Activated CD4-positive, alpha-beta T cell treated with anti-CD3 and anti-CD28 coated beads, Interleukin-2, amount 10 ng/mL, durations not matched to agents 7 days and 5 days (primary cell): ENCODE data around the gene UROC1. TPM values are rescaled to one million over a fixed set of nuclear protein-coding genes. Genes with fewer than 3 reads are reported as not detected.

Experiments used
- CTCF ChIA-PET: fragments of 350-600 bp; sonication (Branson Sonifier 250); formaldehyde crosslinking; loops from one replicate; lab custom pipeline; 2021; ENCODE audit warnings: antibody characterized with exemption; lab: Charles Lee
- POLR2A ChIA-PET: fragments of 350-600 bp; sonication (Branson Sonifier 250); formaldehyde crosslinking; loops from one replicate; lab custom pipeline; 2021; ENCODE audit warnings: antibody characterized with exemption; lab: Charles Lee
- DNase-seq: peaks from one replicate; pipeline ENCODE4 v3.0.0-alpha.2; 2020
- H3K27ac Mint-ChIP-seq: one replicate; pipeline ENCODE4 v1.8.0; 2021; ENCODE audit warnings: mild to moderate bottlenecking, moderate library complexity, mixed read lengths
- H3K27me3 Mint-ChIP-seq: one replicate; pipeline ENCODE4 v1.8.0; 2021; ENCODE audit warnings: mixed read lengths
- H3K36me3 Mint-ChIP-seq: one replicate; pipeline ENCODE4 v1.8.0; 2021; ENCODE audit warnings: low read depth, mixed read lengths
- H3K4me1 Mint-ChIP-seq: one replicate; pipeline ENCODE4 v1.8.0; 2021; ENCODE audit warnings: mixed read lengths
- H3K4me3 Mint-ChIP-seq: one replicate; pipeline ENCODE4 v1.8.0; 2021; ENCODE audit warnings: mild to moderate bottlenecking, moderate library complexity, mixed read lengths
- H3K9me3 Mint-ChIP-seq: one replicate; pipeline ENCODE4 v1.8.0; 2021; ENCODE audit warnings: mixed read lengths
- total RNA-seq, 2 experiments: library from RNA; stranded (reverse); gene quantifications; one replicate each; pipeline ENCODE4 v1.2.3, GENCODE V29; 2021

The UROC1 gene
- total RNA-seq, 2 experiments from 2014 or later: not detected

DNA sequence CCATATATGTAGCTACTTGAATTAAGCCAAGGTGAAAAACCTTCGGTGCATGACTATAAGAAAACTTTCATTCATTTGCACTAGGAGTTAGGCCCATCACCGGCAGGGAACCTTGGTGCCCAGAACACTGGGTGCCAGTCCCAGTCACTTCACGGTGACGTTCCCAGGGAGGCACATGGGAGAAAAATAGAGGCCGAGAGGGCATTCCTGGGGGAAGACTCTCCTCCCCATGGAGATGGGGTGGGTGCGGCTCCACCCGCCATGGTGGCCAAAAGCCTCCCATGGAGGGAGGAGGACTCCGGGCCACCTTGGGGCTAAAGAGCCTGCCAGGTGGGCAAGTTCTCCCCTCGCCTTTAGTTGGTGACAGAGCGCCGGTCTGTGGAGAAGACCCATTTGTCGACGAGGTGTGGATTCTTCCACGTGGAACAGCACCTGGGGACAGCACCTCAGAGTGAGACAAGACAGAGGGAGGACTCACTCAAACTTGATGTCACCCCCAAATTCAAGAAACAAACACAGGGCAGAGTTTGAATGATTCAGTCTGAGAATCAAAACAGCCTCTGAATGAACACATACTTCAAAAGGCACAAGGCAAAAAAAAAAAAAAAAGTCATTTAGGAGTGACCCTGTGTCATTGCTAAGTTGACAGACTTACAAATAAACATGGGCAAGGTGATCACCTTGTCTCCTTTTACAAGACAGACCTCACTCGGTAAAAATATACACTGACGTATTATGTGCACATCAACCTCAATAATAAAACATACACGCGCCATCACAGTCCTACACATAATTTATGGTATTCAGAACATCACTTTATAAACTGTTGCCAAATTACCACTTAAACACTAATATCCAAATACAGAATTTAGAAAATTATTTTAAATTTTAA lies 80.5 kb downstream of the UROC1 start:
- POLR2A ChIA-PET: no interaction called here
- no peak overlapping the region for H3K27ac Mint-ChIP-seq
- H3K36me3 Mint-ChIP-seq: peaks cover 1% of the 10 kb centered on the region
- H3K27me3 Mint-ChIP-seq: no peaks in the 10 kb centered on the region
- H3K4me1 Mint-ChIP-seq: no peaks in the 10 kb centered on the region
- no peak for DNase-seq
- H3K9me3 Mint-ChIP-seq: no peaks in the 10 kb centered on the region
- no peak overlapping the region for H3K4me3 Mint-ChIP-seq
- CTCF ChIA-PET: no interaction called here

DNA sequence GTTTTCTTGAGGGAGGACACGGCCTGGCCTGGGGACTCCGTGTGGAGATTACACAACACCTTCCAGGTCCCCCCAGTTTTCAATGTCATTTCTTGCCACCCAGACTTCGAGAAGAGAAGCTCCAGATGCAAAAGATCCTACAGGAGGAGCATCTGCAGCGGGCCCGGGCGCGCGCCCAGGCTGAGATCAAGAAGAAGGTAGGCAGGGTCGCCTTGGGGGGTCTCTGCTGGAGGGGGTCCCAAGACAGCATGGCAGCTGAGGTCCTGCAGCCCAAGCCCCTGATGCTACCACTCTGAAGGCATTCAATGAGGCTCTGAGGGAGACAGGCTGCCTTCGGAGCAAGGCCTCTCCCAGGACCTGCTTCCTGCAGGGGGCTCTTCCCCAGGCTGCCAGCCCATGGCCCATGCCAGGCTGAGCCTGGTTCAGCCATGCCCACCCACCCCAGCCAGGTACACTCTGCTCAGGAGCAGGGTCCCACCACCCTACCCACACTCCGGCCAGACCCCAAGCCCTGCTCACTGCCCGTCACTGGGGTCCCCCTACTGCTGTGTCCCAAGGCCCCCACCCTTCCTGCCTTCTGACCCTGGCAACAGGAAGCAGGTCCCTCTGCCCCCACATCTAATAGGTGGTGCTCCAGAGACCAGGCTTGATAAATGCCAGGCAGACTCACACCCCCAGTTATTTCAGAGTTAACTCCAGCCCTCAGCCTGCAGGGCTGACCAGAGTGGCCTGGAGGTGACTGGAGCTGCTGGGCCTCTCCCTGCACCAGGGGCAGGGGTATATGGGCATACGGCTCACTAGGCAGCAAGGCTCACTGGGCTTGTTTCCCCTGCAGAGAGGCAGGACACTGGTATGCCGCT lies 81.9 kb downstream of the UROC1 start:
- Mint-ChIP-seq H3K4me1 (no peaks in the 10 kb centered on the region), H3K27ac (no peak overlapping the region)
- POLR2A ChIA-PET: no interaction called here

DNA sequence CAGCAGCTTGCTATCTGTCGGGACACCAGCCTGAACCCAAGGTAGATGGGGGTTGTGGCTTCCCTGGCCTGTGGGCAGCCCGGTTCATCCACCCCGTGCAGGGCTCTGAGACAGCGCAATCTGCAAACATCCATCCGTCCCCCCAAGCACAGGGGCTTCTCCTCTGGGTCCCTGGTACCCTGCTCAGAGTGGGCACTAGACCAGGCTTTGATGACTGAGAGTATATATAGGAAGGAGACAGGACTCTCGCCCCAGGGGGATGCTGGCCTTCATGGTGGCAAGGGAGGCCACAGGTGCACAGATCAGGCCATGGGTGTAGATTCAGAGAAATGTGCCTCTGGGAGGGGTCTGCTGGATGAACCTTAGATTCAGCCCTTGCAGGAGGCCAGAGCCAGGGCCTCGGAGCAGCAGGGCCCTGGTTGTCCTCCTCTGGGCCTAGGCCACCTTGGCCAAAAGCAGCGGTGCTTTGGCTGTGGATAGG lies 82.6 kb downstream of the UROC1 start:
- H3K9me3 Mint-ChIP-seq: no peaks in the 10 kb centered on the region
- H3K4me3 Mint-ChIP-seq: no peak overlapping the region
- H3K4me1 Mint-ChIP-seq: no peaks in the 10 kb centered on the region
- POLR2A ChIA-PET: no interaction called here
- peaks cover 1% of the 10 kb centered on the region for H3K36me3 Mint-ChIP-seq
- DNase-seq: no peak
- no peak overlapping the region for H3K27ac Mint-ChIP-seq
- CTCF ChIA-PET: no interaction called here
- H3K27me3 Mint-ChIP-seq: no peaks in the 10 kb centered on the region

More for the DNA sequence above, 81.9 kb downstream of the UROC1 start:
- Mint-ChIP-seq H3K4me3 (no peak overlapping the region), H3K36me3 (peaks cover 1% of the 10 kb centered on the region), H3K9me3 (no peaks in the 10 kb centered on the region), H3K27me3 (no peaks in the 10 kb centered on the region)
- CTCF ChIA-PET: no interaction called here
- DNase-seq: no peak

DNA sequence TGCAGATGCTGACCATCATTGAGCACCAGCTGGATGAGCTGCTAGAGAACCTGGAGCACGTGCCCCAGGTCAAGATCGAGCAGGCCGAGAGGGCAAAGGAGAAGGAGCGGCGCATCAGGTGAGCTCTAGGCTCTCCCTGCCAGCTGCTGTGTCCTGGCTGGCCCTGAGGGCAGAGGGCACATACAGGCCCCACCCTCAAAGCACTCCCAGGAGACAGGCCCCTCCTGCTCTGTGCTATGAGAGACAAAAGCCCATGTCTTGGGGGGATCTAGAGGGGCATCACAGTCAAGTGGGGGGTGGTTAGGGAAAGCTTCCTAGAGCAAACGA lies 83.3 kb downstream of the UROC1 start:
- Mint-ChIP-seq H3K4me3 (no peak overlapping the region), H3K36me3 (peaks cover 1% of the 10 kb centered on the region), H3K9me3 (no peaks in the 10 kb centered on the region), H3K4me1 (no peaks in the 10 kb centered on the region), H3K27me3 (no peaks in the 10 kb centered on the region), H3K27ac (no peak overlapping the region)
- ChIA-PET CTCF (no interaction called here), POLR2A (no interaction called here)
- no peak for DNase-seq

DNA sequence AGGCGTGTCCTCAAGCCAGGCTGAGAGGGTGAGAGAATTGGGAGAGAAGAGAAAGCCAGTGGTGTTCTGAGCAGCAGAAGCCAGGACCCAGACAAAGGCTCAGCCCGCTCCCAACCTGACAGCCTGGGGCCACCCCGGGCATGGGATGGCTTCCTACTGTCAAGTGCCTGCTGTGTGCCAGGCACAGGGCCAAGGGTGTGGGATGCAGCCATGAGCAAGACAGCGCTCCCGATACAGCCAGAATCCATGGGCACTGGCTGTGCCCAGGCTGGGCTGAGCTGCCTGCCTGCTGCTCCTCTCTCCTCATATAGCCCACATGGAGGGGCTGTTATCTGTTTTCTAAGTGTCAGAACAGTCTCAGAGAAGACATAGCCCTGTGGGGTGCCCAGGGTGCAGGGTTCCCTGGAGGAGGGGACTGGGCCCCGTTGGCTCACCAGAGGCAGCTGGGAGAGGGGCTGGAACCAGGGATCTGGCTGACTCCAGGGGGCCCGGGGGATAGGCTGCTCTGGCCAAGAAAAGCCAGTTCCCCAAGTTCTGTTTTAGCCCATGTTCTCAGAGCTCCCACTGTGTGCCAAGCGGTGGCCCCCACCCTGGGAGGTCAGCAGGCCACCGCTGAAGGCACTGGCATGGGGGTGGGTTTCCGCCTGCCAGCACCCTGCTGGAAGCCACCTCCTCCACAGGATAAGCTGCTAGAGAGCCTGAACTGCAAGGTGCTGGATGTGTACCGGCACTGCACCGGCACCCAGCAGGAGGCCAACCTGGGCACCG lies 83.9 kb downstream of the UROC1 start:
- DNase-seq: no peak
- ChIA-PET CTCF (no interaction called here), POLR2A (no interaction called here)
- Mint-ChIP-seq H3K27me3 (no peaks in the 10 kb centered on the region), H3K4me3 (no peak overlapping the region), H3K9me3 (no peaks in the 10 kb centered on the region), H3K27ac (no peak overlapping the region), H3K4me1 (no peaks in the 10 kb centered on the region), H3K36me3 (peaks cover 1% of the 10 kb centered on the region)

DNA sequence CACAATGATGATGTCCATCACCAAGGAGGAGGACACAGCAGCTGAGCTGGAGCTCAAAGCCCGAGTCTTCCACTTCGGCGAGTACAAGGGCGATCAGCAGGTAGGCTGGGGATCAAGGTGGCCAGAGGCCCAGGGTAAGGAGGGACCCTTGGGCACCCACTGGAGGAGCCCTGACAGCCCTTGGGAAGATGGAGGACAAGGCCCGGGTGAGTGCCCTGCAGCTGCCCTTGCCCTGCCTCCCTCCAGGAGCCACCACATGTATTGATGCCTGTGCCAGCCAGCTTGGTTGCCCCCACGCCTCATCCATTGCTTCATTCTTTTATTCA lies 84.5 kb downstream of the UROC1 start:
- H3K27me3 Mint-ChIP-seq: no peaks in the 10 kb centered on the region
- CTCF ChIA-PET: no interaction called here
- DNase-seq: no peak
- no peak overlapping the region for H3K4me3 Mint-ChIP-seq
- H3K36me3 Mint-ChIP-seq: peaks cover 1% of the 10 kb centered on the region
- POLR2A ChIA-PET: no interaction called here
- no peak overlapping the region for H3K27ac Mint-ChIP-seq
- no peaks in the 10 kb centered on the region for H3K9me3 Mint-ChIP-seq
- no peaks in the 10 kb centered on the region for H3K4me1 Mint-ChIP-seq

DNA sequence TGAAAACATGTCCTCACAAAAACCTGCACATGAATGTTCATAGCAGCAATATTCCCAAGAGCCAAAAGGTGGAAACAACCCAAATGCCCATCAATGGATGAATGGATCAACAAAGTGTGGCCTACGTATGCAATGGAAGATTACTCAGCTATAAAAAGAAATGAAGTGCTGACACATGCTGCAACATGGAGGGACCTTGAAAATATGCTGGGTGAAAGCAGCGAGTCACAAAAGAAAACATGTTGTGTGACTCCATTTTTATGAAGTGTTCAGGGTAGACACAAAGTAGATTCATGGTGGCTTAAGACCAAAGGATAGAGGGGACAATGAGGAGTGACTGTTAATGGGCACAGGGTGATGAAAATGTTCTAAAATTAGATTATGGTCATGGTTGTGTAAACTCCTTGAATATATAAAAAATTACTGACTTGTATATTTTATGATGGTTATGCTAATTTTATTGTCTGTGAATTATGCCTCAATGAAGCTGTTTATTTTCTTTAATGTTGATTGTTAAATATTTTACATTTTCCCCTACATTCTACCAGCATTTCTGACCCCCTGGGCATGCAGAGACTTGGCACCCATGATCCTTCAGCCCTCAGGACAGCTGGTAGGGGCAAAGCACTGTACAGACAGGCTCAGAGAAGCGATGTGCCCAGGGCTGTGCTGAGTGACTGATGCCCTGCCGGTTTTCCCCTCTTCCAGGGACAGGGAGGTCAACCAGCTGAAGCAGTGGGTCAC lies 85.0 kb downstream of the UROC1 start:
- H3K36me3 Mint-ChIP-seq: peaks cover 1% of the 10 kb centered on the region
- POLR2A ChIA-PET: no interaction called here
- H3K9me3 Mint-ChIP-seq: peaks cover 2% of the 10 kb centered on the region
- no peak for DNase-seq
- no peaks in the 10 kb centered on the region for H3K27me3 Mint-ChIP-seq
- CTCF ChIA-PET: no interaction called here
- H3K4me3 Mint-ChIP-seq: no peak overlapping the region
- no peak overlapping the region for H3K27ac Mint-ChIP-seq
- H3K4me1 Mint-ChIP-seq: no peaks in the 10 kb centered on the region

Other genes with a start within 250 kb of the UROC1 start
- not detected for gene KLF15, start 160.4 kb downstream of the UROC1 start, total RNA-seq
- gene CFAP100, start 122.9 kb downstream of the UROC1 start, total RNA-seq: not detected
- gene ZXDC, start 41.9 kb downstream of the UROC1 start, total RNA-seq: 10 to 100 TPM; 27.8 to 28.2 TPM
- gene CHST13, start 6.4 kb upstream of the UROC1 start, total RNA-seq: not detected
- not detected for gene C3orf22, start 41.2 kb upstream of the UROC1 start, total RNA-seq
- gene TXNRD3, start 137.4 kb upstream of the UROC1 start, total RNA-seq: 1 to 10 TPM in 1 of 2 experiments, under 1 TPM in 1; 0.94 to 1.3 TPM
- 1 to 10 TPM; 5.4 to 7.4 TPM for gene CHCHD6, start 186.5 kb upstream of the UROC1 start, total RNA-seq